Esophagus squamous epithelium (tissue), 5 donors: ENCODE data around the gene MS4A10. TPM values are rescaled to one million over a fixed set of nuclear protein-coding genes. Genes with fewer than 3 reads are reported as not detected.

ENCODE experiments used
- DNase-seq: peaks from one replicate; lab custom pipeline; 2025; lab: John Stamatoyannopoulos, UW
- H3K27ac ChIP-seq, 4 donors: fragments of 200-600 bp; sonication (generic); one replicate each; pipeline ENCODE4 v1.5.1; 2016 to 2019; ENCODE audit warnings: mild to moderate bottlenecking in 1 of 4
- H3K27me3 ChIP-seq, 4 donors: fragments of 200-600 bp; sonication (generic); 1 replicate in 3 of 4; 2 replicates in 1 of 4; pipeline versions ENCODE4 v1.5.1 to v1.6.0; 2017 to 2021; ENCODE audit warnings: antibody characterized with exemption in 1 of 4
- H3K36me3 ChIP-seq, 3 donors: fragments of 200-600 bp; sonication (generic); one replicate each; pipeline ENCODE4 v1.5.1; 2016 to 2019
- H3K4me1 ChIP-seq, 3 donors: fragments of 200-600 bp; sonication (generic); one replicate each; pipeline ENCODE4 v1.5.1; 2017 to 2019
- H3K4me3 ChIP-seq, 4 donors: fragments of 200-600 bp; sonication (generic); 1 replicate in 3 of 4; 2 replicates in 1 of 4; pipeline ENCODE4 v1.5.1; 2016 to 2019; ENCODE audit warnings: mild to moderate bottlenecking in 2 of 4, moderate library complexity in 1 of 4
- H3K9me3 ChIP-seq, 3 donors: fragments of 200-600 bp; sonication (generic); one replicate each; pipeline ENCODE4 v1.5.1; 2016 to 2019
- CTCF ChIP-seq, 6 experiments: fragments of 450-650 bp in 4 of 6; fragments of 200-600 bp in 2 of 6; sonication (generic) in 2 of 6; IDR thresholded peaks; one replicate each; pipeline ENCODE4 v1.5.1; 2016 to 2019; ENCODE audit warnings: antibody characterized with exemption in 6 of 6, mild to moderate bottlenecking in 4 of 6, moderate library complexity in 4 of 6
- POLR2A ChIP-seq, 4 donors: fragments of 450-650 bp; IDR thresholded peaks; one replicate each; pipeline ENCODE4 v1.6.1; 2017; ENCODE audit warnings: antibody characterized with exemption in 4 of 4, mild to moderate bottlenecking in 4 of 4, moderate library complexity in 3 of 4
- WGBS, 2 donors: methylation state at CpG; one replicate each; pipeline ENCODE4 v1.1.5; 2018; 5-methylcytosine and 5-hydroxymethylcytosine counted together
- intact Hi-C: fragments of 100-400 bp; cut with DNase I; formaldehyde crosslinking; loops from one replicate; pipeline ENCODE4 v1.15.0; 2022
- total RNA-seq, 4 donors: library from RNA; depleted of rRNA; stranded (reverse); fragments of >200 nt; gene quantifications; one replicate each; pipeline ENCODE4 v1.1.0, GENCODE V29; 2016
- donor health status: DM: yes; HTN: yes; CAD: no.

The MS4A10 gene
- total RNA-seq, 4 donors from 2014 or later = not detected

- H3K36me3 ChIP-seq = no peaks in the 10 kb centered on the region
- no peak overlapping the region for H3K4me3 ChIP-seq
- H3K9me3 ChIP-seq = no peaks in the 10 kb centered on the region
- 69 to 83% methylated on average over 4 to 5 of the region's 5 CpGs for WGBS, 2 donors
- intact Hi-C loops = no loop called here
- H3K4me1 ChIP-seq = no peaks in the 10 kb centered on the region
- TF ChIP-seq CTCF (IDR thresholded peaks at IDR 0.05) = no peak
- TF ChIP-seq POLR2A (IDR thresholded peaks at IDR 0.05) = no peak
- peaks cover 0 to 46% (median 0%) of the 10 kb centered on the region in 4 donors for H3K27me3 ChIP-seq
- H3K27ac ChIP-seq = no peak overlapping the region
- no peak for DNase-seq
Measured at GRCh38 chr11:60765355-60765754, 19.8 kb upstream of the MS4A10 start.

GRCh38 chr11:60766547-60766946, 18.6 kb upstream of the MS4A10 start:
- no peaks in the 10 kb centered on the region for H3K36me3 ChIP-seq
- 79 to 81% methylated on average over 9 to 10 of the region's 10 CpGs for WGBS, 2 donors
- H3K4me3 ChIP-seq = no peak overlapping the region
- H3K27me3 ChIP-seq = peaks cover 0 to 44% (median 0%) of the 10 kb centered on the region in 4 donors
- H3K9me3 ChIP-seq = no peaks in the 10 kb centered on the region
- intact Hi-C loops = no loop called here
- H3K4me1 ChIP-seq = no peaks in the 10 kb centered on the region
- TF ChIP-seq CTCF (IDR thresholded peaks at IDR 0.05) (no peak), POLR2A (IDR thresholded peaks at IDR 0.05) (no peak)
- H3K27ac ChIP-seq = no peak overlapping the region
- DNase-seq = no peak

- intact Hi-C loops = no loop called here
- 19 to 42% methylated on average over 2 to 19 of the region's 26 CpGs for WGBS, 2 donors
- Histone ChIP-seq H3K36me3 (no peaks in the 10 kb centered on the region), H3K9me3 (no peaks in the 10 kb centered on the region), H3K27me3 (peaks cover 0 to 44% (median 0%) of the 10 kb centered on the region in 4 donors), H3K4me1 (no peaks in the 10 kb centered on the region), H3K4me3 (no peak overlapping the region), H3K27ac (no peak overlapping the region)
- DNase-seq = no peak
- no peak for TF ChIP-seq POLR2A (IDR thresholded peaks at IDR 0.05)
- no peak for TF ChIP-seq CTCF (IDR thresholded peaks at IDR 0.05)
Measured at GRCh38 chr11:60767388-60767811, 17.7 kb upstream of the MS4A10 start.

- intact Hi-C loops = no loop called here
- DNase-seq = no peak
- Histone ChIP-seq H3K27me3 (peaks cover 0 to 42% (median 0%) of the 10 kb centered on the region in 4 donors), H3K4me1 (no peaks in the 10 kb centered on the region), H3K36me3 (no peaks in the 10 kb centered on the region), H3K27ac (no peak overlapping the region), H3K4me3 (no peak overlapping the region), H3K9me3 (no peaks in the 10 kb centered on the region)
- TF ChIP-seq CTCF (IDR thresholded peaks at IDR 0.05) (no peak), POLR2A (IDR thresholded peaks at IDR 0.05) (no peak)
- WGBS, 2 donors = 78 to 93% methylated on average over 3 to 5 of the region's 8 CpGs
Measured at GRCh38 chr11:60768202-60768601, 16.9 kb upstream of the MS4A10 start.

- Histone ChIP-seq H3K4me3 (no peak overlapping the region), H3K36me3 (no peaks in the 10 kb centered on the region), H3K27ac (no peak overlapping the region), H3K9me3 (no peaks in the 10 kb centered on the region), H3K27me3 (peaks cover 0 to 32% (median 0%) of the 10 kb centered on the region in 4 donors), H3K4me1 (no peaks in the 10 kb centered on the region)
- no peak for DNase-seq
- intact Hi-C loops = no loop called here
- no peak for TF ChIP-seq POLR2A (IDR thresholded peaks at IDR 0.05)
- no peak for TF ChIP-seq CTCF (IDR thresholded peaks at IDR 0.05)
- WGBS, 2 donors = 39 to 40% methylated on average over 4 of the region's 4 CpGs
Measured at GRCh38 chr11:60769273-60769672, 15.9 kb upstream of the MS4A10 start.
